ENCODE results near the gene NRG3. TPM values are rescaled to one million over a fixed set of nuclear protein-coding genes. Genes with fewer than 3 reads are reported as not detected.

NRG3 gene
- total RNA-seq, 2 donors from 2014 or later = 1.7 to 2.3 TPM

DNA sequence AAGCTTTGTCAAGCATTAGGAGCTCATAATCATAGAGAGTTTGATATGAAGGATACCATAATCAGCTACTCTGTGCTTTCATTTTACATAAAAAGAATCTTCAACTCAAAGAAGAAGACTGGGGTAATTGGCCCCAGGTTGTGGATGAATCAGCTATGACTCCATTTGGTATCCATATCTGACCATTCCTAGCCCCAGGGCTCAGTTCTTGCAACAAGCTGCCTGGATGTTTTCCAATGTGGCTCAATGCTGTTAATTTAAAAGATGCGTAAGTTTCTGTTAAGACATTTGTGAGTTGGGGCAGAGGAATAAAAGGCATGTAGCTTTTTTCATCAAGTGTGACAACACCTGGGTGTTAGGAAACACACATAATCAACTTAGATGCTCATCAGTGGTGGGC is 951.1 kb downstream of the NRG3 start:
- Mint-ChIP-seq H3K4me1 (peaks cover 13% of the 10 kb centered on the region), H3K4me3 (no peak overlapping the region), H3K36me3 (ENCODE audit: low read depth) (no peaks in the 10 kb centered on the region)

GRCh38 chr10:82827901-82828300 is 952.9 kb downstream of the NRG3 start:
- no peaks in the 10 kb centered on the region for H3K27me3 ChIP-seq (ENCODE audit: control insufficient read depth, insufficient read depth, low read length, poor library complexity, severe bottlenecking)
- Mint-ChIP-seq H3K4me1 (peaks cover 7% of the 10 kb centered on the region), H3K9me3 (peaks cover 3% of the 10 kb centered on the region), H3K36me3 (ENCODE audit: low read depth) (no peaks in the 10 kb centered on the region), H3K4me3 (no peak overlapping the region), H3K27me3 (ENCODE audit: insufficient read depth) (no peaks in the 10 kb centered on the region), H3K27ac (no peak overlapping the region)
- no peak overlapping the region for H3K27ac ChIP-seq (ENCODE audit: low read depth, low read length)
- TF ChIP-seq CTCF (conservative IDR thresholded peaks at IDR 0.05) = no peak
- H3K36me3 ChIP-seq (ENCODE audit: control insufficient read depth, insufficient read depth, low read length) = no peaks in the 10 kb centered on the region
- no peaks in the 10 kb centered on the region for H3K9me3 ChIP-seq (ENCODE audit: control insufficient read depth, low read length)
- no peak for DNase-seq
- WGBS, 2 experiments (ENCODE audit: insufficient coverage in 1 of 2, insufficient read length in 1 of 2) = 50 to 94% methylated on average over 1 to 2 of the region's 4 CpGs
- no peak overlapping the region for H3K4me3 ChIP-seq (ENCODE audit: low read length)
- H3K4me1 ChIP-seq (ENCODE audit: control insufficient read depth, insufficient read depth, low read length) = peaks cover 7% of the 10 kb centered on the region
- H3K9ac ChIP-seq (ENCODE audit: extremely low read depth, low read length, poor library complexity, severe bottlenecking) = no peak overlapping the region

More for the DNA sequence above, 951.1 kb downstream of the NRG3 start:
- no peak for TF ChIP-seq CTCF (conservative IDR thresholded peaks at IDR 0.05)
- no peaks in the 10 kb centered on the region for H3K36me3 ChIP-seq (ENCODE audit: control insufficient read depth, insufficient read depth, low read length)
- H3K27me3 Mint-ChIP-seq (ENCODE audit: insufficient read depth) = peaks cover under 1% of the 10 kb centered on the region
- no peaks in the 10 kb centered on the region for H3K27me3 ChIP-seq (ENCODE audit: control insufficient read depth, insufficient read depth, low read length, poor library complexity, severe bottlenecking)
- no peak overlapping the region for H3K9ac ChIP-seq (ENCODE audit: extremely low read depth, low read length, poor library complexity, severe bottlenecking)
- H3K9me3 ChIP-seq (ENCODE audit: control insufficient read depth, low read length) = no peaks in the 10 kb centered on the region
- no peak overlapping the region for H3K4me3 ChIP-seq (ENCODE audit: low read length)
- peaks cover 12% of the 10 kb centered on the region for H3K4me1 ChIP-seq (ENCODE audit: control insufficient read depth, insufficient read depth, low read length)
- no peak for DNase-seq
- H3K27ac ChIP-seq (ENCODE audit: low read depth, low read length) = no peak overlapping the region
- WGBS, 2 experiments (ENCODE audit: insufficient coverage in 1 of 2, insufficient read length in 1 of 2) = 97 to 100% methylated on average over 1 of the region's 1 CpG
- peaks cover 3% of the 10 kb centered on the region for H3K9me3 Mint-ChIP-seq
- no peak overlapping the region for H3K27ac Mint-ChIP-seq

- Mint-ChIP-seq H3K27me3 (ENCODE audit: insufficient read depth) (no peaks in the 10 kb centered on the region), H3K36me3 (ENCODE audit: low read depth) (no peaks in the 10 kb centered on the region), H3K4me3 (no peak overlapping the region), H3K4me1 (no peaks in the 10 kb centered on the region), H3K27ac (no peak overlapping the region), H3K9me3 (peaks cover 9% of the 10 kb centered on the region)
- Histone ChIP-seq H3K4me3 (ENCODE audit: low read length) (no peak overlapping the region), H3K36me3 (ENCODE audit: control insufficient read depth, insufficient read depth, low read length) (no peaks in the 10 kb centered on the region), H3K9me3 (ENCODE audit: control insufficient read depth, low read length) (peaks cover 14% of the 10 kb centered on the region), H3K27ac (ENCODE audit: low read depth, low read length) (no peak overlapping the region), H3K4me1 (ENCODE audit: control insufficient read depth, insufficient read depth, low read length) (no peaks in the 10 kb centered on the region), H3K9ac (ENCODE audit: extremely low read depth, low read length, poor library complexity, severe bottlenecking) (no peak overlapping the region), H3K27me3 (ENCODE audit: control insufficient read depth, insufficient read depth, low read length, poor library complexity, severe bottlenecking) (no peaks in the 10 kb centered on the region)
- 97% methylated on average over 3 of the region's 3 CpGs; no CpG with 5 or more reads in 1 of the 2 experiments for WGBS, 2 experiments (ENCODE audit: insufficient coverage in 1 of 2, insufficient read length in 1 of 2)
- DNase-seq = no peak
- no peak for TF ChIP-seq CTCF (conservative IDR thresholded peaks at IDR 0.05)
These were observed 972.2 kb downstream of the NRG3 start for GRCh38 chr10:82847242-82847641.

Data from endodermal cell (in vitro differentiated cells).